GM10248 (cell line): Measurements from ENCODE around the gene BICD2.

Experiments
- CTCF ChIA-PET: fragments of 300-600 bp; sonication (Branson Sonifier 250); formaldehyde crosslinking; extraction: SDS; loops from one replicate; lab custom pipeline; 2021; ENCODE audit warnings: antibody characterized with exemption; lab: Yijun Ruan, JAX
- POLR2A ChIA-PET: fragments of 350-650 bp; sonication (Branson Sonifier 250); formaldehyde crosslinking; extraction: SDS; loops from one replicate; lab custom pipeline; 2020; ENCODE audit warnings: antibody characterized with exemption; lab: Yijun Ruan, JAX
- DNase-seq: peaks from one replicate; pipeline ENCODE4 v3.0.0; 2012; ENCODE audit errors: extremely low spot score
- CTCF ChIP-seq: IDR thresholded peaks from 2 replicates; pipeline ENCODE4 v1.5.1; 2012; ENCODE audit warnings: mild to moderate bottlenecking, low read depth; ENCODE audit errors: extremely low read depth, missing control alignments, control extremely low read depth

BICD2 gene

GRCh38 chr9:92669527-92669889 lies 95.1 kb downstream of the BICD2 start:
- CTCF ChIA-PET = interaction anchor here (1.2 kb wide), 1 partner anchor 96 kb away, joined by 3 read pairs; no protein-coding TSS in a partner anchor
- POLR2A ChIA-PET = interaction anchor here (0.6 to 1.2 kb wide), 4 partner anchors 48 to 469 kb away, joined by 3 to 6 read pairs (median 4); partner anchors contain the start of gene CENPP
- TF ChIP-seq CTCF = no peak
- DNase-seq = peak; percentile 48

- DNase-seq = no peak
- ChIA-PET CTCF (interaction anchor here (1.3 to 1.4 kb wide), 2 partner anchors 9 to 122 kb away, joined by 3 read pairs; no protein-coding TSS in a partner anchor), POLR2A (no interaction called here)
- no peak for TF ChIP-seq CTCF
These were observed 95.7 kb downstream of the BICD2 start for GRCh38 chr9:92668746-92669526.

- DNase-seq = no peak
- TF ChIP-seq CTCF = no peak
- POLR2A ChIA-PET = no interaction called here
- CTCF ChIA-PET = interaction anchor here (1.2 to 1.9 kb wide), 2 partner anchors 49 to 527 kb away, joined by 3 to 8 read pairs; no protein-coding TSS in a partner anchor
These were observed 97.6 kb downstream of the BICD2 start for GRCh38 chr9:92666912-92667532.

- no peak for DNase-seq
- POLR2A ChIA-PET = no interaction called here
- CTCF ChIA-PET = interaction anchor here (1.2 to 2.2 kb wide), 3 partner anchors 12 to 527 kb away, joined by 3 to 8 read pairs (median 7); no protein-coding TSS in a partner anchor
These were observed 98.4 kb downstream of the BICD2 start for GRCh38 chr9:92666236-92666635.

GRCh38 chr9:92665836-92666235 lies 98.8 kb downstream of the BICD2 start:
- no peak for TF ChIP-seq CTCF
- ChIA-PET CTCF (interaction anchor here (1.2 to 2.2 kb wide), 3 partner anchors 11 to 526 kb away, joined by 3 to 8 read pairs (median 7); no protein-coding TSS in a partner anchor), POLR2A (no interaction called here)
- DNase-seq = no peak

More at GRCh38 chr9:92666236-92666635, 98.4 kb downstream of the BICD2 start:
- no peak for TF ChIP-seq CTCF

- CTCF ChIA-PET = interaction anchor here (1.1 to 2.2 kb wide), 3 partner anchors 10 to 126 kb away, joined by 3 to 7 read pairs (median 7); no protein-coding TSS in a partner anchor
- POLR2A ChIA-PET = no interaction called here
- DNase-seq = peak; percentile 59
- TF ChIP-seq CTCF = no peak
These were observed 100.1 kb downstream of the BICD2 start for GRCh38 chr9:92664394-92665152.
